ENCODE results near the gene TMEM126A. TPM values are rescaled to one million over a fixed set of nuclear protein-coding genes. Genes with fewer than 3 reads are reported as not detected.

The TMEM126A gene
- total and polyA plus RNA-seq, 4 donors: 9.3 to 39.1 (median 23.3) TPM

GRCh38 chr11:85673393-85673792 lies 25.6 kb downstream of the TMEM126A start:
- Histone ChIP-seq H3K4me1 (ENCODE audit: control insufficient read depth in 4 of 4, insufficient read depth in 4 of 4, low read length in 3 of 4) (peaks cover 0 to 9% (median 0%) of the 10 kb centered on the region in 4 donors), H3K27me3 (ENCODE audit: control insufficient read depth in 4 of 4, insufficient read depth in 4 of 4, low read length in 3 of 4) (no peaks in the 10 kb centered on the region), H3K27ac (ENCODE audit: low read depth in 1 of 2, low read length in 2 of 2) (no peak overlapping the region), H3K9ac (ENCODE audit: low read depth in 1 of 2, low read length in 2 of 2) (no peak overlapping the region), H3K36me3 (ENCODE audit: control insufficient read depth in 4 of 4, insufficient read depth in 3 of 4, low read depth in 1 of 4, low read length in 3 of 4) (no peaks in the 10 kb centered on the region), H3K4me3 (ENCODE audit: low read depth in 1 of 3, low read length in 3 of 3) (no peak overlapping the region), H3K9me3 (ENCODE audit: control insufficient read depth in 4 of 4, low read length in 3 of 4) (no peaks in the 10 kb centered on the region)
- DNase-seq (ENCODE audit: low spot score): no peak
- TF ChIP-seq HNF4A (conservative IDR thresholded peaks at IDR 0.05): no peak
- no peak for TF ChIP-seq RAD21 (IDR thresholded peaks at IDR 0.05)
- TF ChIP-seq TAF1 (conservative IDR thresholded peaks at IDR 0.05): no peak
- TF ChIP-seq YY1 (IDR thresholded peaks at IDR 0.05): no peak
- TF ChIP-seq GABPA (IDR thresholded peaks at IDR 0.05 in 1 of 2, conservative IDR thresholded peaks at IDR 0.05 in 1 of 2): no peak
- TF ChIP-seq REST (IDR thresholded peaks at IDR 0.05): no peak
- no peak for TF ChIP-seq EGR1 (IDR thresholded peaks at IDR 0.05; ENCODE audit: low read depth in 2 of 2)
- no peak for TF ChIP-seq ZBTB33 (IDR thresholded peaks at IDR 0.05)
- no peak for TF ChIP-seq NR2F2 (IDR thresholded peaks at IDR 0.05)
- no peak for TF ChIP-seq ATF3 (IDR thresholded peaks at IDR 0.05)
- WGBS: 92% methylated on average over 3 of the region's 3 CpGs

GRCh38 chr11:85679576-85679975 lies 31.8 kb downstream of the TMEM126A start:
- no peak for DNase-seq (ENCODE audit: low spot score)
- Histone ChIP-seq H3K36me3 (ENCODE audit: control insufficient read depth in 4 of 4, insufficient read depth in 3 of 4, low read depth in 1 of 4, low read length in 3 of 4) (no peaks in the 10 kb centered on the region), H3K9me3 (ENCODE audit: control insufficient read depth in 4 of 4, low read length in 3 of 4) (no peaks in the 10 kb centered on the region), H3K27me3 (ENCODE audit: control insufficient read depth in 4 of 4, insufficient read depth in 4 of 4, low read length in 3 of 4) (no peaks in the 10 kb centered on the region), H3K9ac (ENCODE audit: low read depth in 1 of 2, low read length in 2 of 2) (no peak overlapping the region), H3K27ac (ENCODE audit: low read depth in 1 of 2, low read length in 2 of 2) (no peak overlapping the region), H3K4me1 (ENCODE audit: control insufficient read depth in 4 of 4, insufficient read depth in 4 of 4, low read length in 3 of 4) (peaks cover 0 to 3% (median 1%) of the 10 kb centered on the region in 4 donors), H3K4me3 (ENCODE audit: low read depth in 1 of 3, low read length in 3 of 3) (no peak overlapping the region)
- TF ChIP-seq HNF4A (conservative IDR thresholded peaks at IDR 0.05) (no peak), TAF1 (conservative IDR thresholded peaks at IDR 0.05) (no peak), NR2F2 (IDR thresholded peaks at IDR 0.05) (no peak), EGR1 (IDR thresholded peaks at IDR 0.05; ENCODE audit: low read depth in 2 of 2) (no peak), HNF4G (IDR thresholded peaks at IDR 0.05) (no peak), FOXA1 (IDR thresholded peaks at IDR 0.05) (no peak), ZBTB33 (IDR thresholded peaks at IDR 0.05) (no peak), YY1 (IDR thresholded peaks at IDR 0.05) (no peak)
- WGBS: 79% methylated on average over 4 of the region's 4 CpGs

Data from liver (tissue), 9 donors.